ENCODE measurements around the gene MARCHF2.
"Not testable (repeated sequence)": the region's sequence is repeated elsewhere in the genome, so short reads cannot be mapped to it uniquely, and the experiment has no call there.

The MARCHF2 gene, protein sequence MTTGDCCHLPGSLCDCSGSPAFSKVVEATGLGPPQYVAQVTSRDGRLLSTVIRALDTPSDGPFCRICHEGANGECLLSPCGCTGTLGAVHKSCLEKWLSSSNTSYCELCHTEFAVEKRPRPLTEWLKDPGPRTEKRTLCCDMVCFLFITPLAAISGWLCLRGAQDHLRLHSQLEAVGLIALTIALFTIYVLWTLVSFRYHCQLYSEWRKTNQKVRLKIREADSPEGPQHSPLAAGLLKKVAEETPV

DNA sequence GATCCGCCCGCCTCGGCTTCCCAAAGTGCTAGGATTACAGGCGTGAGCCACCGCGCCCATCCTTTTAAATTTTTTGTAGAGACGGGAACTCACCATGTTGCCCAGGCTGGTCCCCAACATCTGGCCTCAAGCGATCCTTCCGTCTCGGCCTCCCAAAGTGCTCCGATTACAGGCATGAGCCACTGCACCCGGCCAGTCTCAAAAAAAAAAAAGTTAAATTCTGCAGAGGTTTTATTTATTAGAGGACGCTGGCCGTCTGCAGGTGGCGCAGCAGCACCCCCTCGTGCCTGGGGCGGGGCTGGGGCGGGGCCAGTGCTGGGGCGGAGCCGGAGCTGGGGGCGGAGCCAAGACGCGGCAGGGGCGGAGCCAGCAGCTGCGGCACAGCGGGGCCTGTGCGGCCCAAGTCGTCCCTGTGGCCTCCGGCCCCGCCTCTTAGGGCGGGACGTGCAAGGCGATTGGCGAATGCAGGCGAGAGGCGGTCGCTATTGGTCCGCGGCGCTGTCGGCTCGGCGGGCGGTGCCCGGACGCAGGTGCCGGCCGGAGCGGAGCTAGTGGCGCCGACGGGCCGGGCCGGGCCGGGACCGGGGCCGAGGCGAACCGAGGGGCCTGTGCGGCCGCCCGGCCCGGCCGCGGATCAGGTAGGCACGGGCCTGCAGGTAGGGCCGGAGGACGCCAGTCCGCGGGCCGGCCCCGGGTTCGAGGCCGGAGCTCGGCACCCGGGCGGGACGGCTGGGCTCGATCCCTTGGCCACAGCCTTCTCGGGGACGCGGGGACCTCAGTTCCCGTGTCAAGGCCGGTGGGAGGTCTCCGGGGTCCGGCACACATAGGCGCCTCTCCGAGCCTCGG is at the start of gene MARCHF2:
MARCHF2 (plus strand) TSS at position 523 of the 846 bp plus-strand sequence. CDS start 8,536 bp downstream, outside the sequence.
- H3K4me3 Mint-ChIP-seq = peak within 1 kb of the TSS; percentile 54
- H3K9me3 Mint-ChIP-seq = no peaks in the 10 kb centered on the region
- DNase-seq (ENCODE audit: low spot score in 2 of 2) = peak; percentile 86 to 93
- no peak within 1 kb of the TSS for H3K27ac Mint-ChIP-seq (ENCODE audit: low read depth)
- H3K36me3 Mint-ChIP-seq (ENCODE audit: insufficient read depth) = peaks cover 3% of the 10 kb centered on the region
- no peaks in the 10 kb centered on the region for H3K27me3 Mint-ChIP-seq
- peak; percentile 100 for ATAC-seq (replicated peaks; ENCODE audit: extremely low read depth, poor library complexity, severe bottlenecking)
- H3K4me1 Mint-ChIP-seq = no peaks in the 10 kb centered on the region

DNA sequence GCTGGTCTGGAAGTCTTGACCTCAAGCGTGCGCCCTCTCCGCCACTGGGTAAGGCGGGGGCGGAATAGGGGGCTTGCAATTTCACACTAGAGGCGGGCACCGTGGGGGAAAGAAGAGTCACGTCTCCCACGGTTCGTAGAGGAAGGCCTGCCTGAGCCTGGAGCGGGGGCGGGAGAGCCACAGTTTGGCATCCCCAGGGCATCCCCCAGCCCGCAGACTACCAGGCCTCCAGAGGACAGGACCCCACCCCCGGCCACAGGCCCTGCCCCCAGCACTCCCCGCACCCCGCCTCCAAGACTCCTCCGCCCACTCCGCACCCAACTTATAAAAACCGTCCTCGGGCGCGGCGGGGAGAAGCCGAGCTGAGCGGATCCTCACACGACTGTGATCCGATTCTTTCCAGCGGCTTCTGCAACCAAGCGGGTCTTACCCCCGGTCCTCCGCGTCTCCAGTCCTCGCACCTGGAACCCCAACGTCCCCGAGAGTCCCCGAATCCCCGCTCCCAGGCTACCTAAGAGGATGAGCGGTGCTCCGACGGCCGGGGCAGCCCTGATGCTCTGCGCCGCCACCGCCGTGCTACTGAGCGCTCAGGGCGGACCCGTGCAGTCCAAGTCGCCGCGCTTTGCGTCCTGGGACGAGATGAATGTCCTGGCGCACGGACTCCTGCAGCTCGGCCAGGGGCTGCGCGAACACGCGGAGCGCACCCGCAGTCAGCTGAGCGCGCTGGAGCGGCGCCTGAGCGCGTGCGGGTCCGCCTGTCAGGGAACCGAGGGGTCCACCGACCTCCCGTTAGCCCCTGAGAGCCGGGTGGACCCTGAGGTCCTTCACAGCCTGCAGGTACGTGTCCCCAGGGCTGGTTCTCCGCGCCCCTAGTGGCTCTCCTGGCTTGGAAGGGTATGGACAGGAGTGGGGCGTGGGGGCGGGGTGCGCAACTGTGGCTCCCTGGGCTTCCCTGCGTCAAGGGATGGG is 49.0 kb upstream of the MARCHF2 start, which contains the start of gene ANGPTL4:
ANGPTL4 (plus strand) TSS at position 353 of the 969 bp plus-strand sequence; CDS start at position 520, 167 bp downstream.
- Mint-ChIP-seq H3K36me3 (ENCODE audit: insufficient read depth) (peaks cover 2% of the 10 kb centered on the region), H3K9me3 (no peaks in the 10 kb centered on the region), H3K4me1 (peaks cover 16% of the 10 kb centered on the region), H3K27ac (ENCODE audit: low read depth) (no peak within 1 kb of the TSS), H3K27me3 (peaks cover 69% of the 10 kb centered on the region), H3K4me3 (peak within 1 kb of the TSS; percentile 72)
- peak; percentile 57 for ATAC-seq (replicated peaks; ENCODE audit: extremely low read depth, poor library complexity, severe bottlenecking)
- no peak for DNase-seq (ENCODE audit: low spot score in 2 of 2)

DNA sequence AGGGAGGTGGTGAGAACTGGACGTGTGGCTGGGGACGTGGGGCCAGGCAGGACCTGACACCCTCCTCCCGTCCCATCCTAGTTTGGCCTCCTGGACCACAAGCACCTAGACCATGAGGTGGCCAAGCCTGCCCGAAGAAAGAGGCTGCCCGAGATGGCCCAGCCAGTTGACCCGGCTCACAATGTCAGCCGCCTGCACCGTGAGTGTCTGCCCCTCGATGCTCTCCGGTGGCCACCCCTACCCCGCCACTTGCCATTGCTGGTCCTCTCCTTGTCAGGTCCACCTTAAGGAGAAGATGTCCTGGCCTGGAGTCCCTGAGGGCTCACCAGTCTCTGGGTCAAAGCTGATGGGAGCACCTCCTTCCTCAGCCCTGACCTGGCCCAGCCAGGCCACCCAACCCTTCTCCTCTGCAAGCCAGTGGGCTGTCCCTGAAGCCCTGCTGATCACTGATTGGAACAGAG is 47.0 kb upstream of the MARCHF2 start:
- Mint-ChIP-seq H3K4me1 (peaks cover 16% of the 10 kb centered on the region), H3K27ac (ENCODE audit: low read depth) (no peak overlapping the region), H3K4me3 (no peak overlapping the region), H3K36me3 (ENCODE audit: insufficient read depth) (peaks cover 4% of the 10 kb centered on the region), H3K27me3 (peaks cover 70% of the 10 kb centered on the region), H3K9me3 (no peaks in the 10 kb centered on the region)
- ATAC-seq (replicated peaks; ENCODE audit: extremely low read depth, poor library complexity, severe bottlenecking) (no peak), DNase-seq (ENCODE audit: low spot score in 2 of 2) (no peak)

- no peak for ATAC-seq (replicated peaks; ENCODE audit: extremely low read depth, poor library complexity, severe bottlenecking)
- no peak for DNase-seq (ENCODE audit: low spot score in 2 of 2)
- Mint-ChIP-seq H3K27me3 (peaks cover 66% of the 10 kb centered on the region), H3K27ac (ENCODE audit: low read depth) (no peak overlapping the region), H3K9me3 (no peaks in the 10 kb centered on the region), H3K4me1 (peaks cover 16% of the 10 kb centered on the region), H3K4me3 (no peak overlapping the region), H3K36me3 (ENCODE audit: insufficient read depth) (peaks cover 4% of the 10 kb centered on the region)
Observed at GRCh38 chr19:8366961-8367326, 46.2 kb upstream of the MARCHF2 start.

DNA sequence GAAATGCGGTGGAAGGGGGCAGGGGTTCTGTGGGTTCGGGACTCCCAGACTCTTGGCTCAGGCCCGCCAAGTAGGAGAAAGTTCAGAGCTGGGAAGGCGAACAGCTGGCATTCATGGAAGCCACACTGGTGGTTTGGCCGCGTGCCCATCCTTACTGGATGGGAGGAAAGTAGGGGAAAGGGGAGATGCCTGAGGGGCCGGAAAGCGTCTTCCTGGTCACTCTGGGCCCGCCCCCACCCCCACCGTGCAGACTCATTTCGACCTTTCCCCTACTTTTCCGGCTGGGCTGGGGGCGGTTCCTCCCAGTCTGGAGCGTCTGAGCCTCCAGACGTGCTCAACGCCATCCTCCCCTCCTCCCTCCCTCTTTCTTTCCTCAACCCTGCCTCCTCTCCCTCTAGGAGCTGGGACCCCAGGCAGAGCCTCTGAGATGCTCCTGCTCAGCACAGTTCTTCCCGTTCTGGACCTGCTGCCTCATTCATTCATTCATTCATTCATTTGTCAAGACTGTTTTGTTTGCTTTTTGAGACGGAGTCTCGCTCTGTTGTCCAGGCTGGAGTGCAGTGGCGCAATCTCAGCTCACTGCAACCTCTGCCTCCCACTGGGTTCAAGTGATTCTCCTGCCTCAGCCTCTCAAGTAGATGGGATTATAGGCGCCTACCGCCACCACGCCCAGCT is 45.6 kb upstream of the MARCHF2 start:
- no peak for DNase-seq (ENCODE audit: low spot score in 2 of 2)
- Mint-ChIP-seq H3K4me3 (no peak overlapping the region), H3K9me3 (no peaks in the 10 kb centered on the region), H3K4me1 (peaks cover 16% of the 10 kb centered on the region), H3K27me3 (peaks cover 61% of the 10 kb centered on the region), H3K36me3 (ENCODE audit: insufficient read depth) (peaks cover 4% of the 10 kb centered on the region), H3K27ac (ENCODE audit: low read depth) (no peak overlapping the region)
- no peak for ATAC-seq (replicated peaks; ENCODE audit: extremely low read depth, poor library complexity, severe bottlenecking)

DNA sequence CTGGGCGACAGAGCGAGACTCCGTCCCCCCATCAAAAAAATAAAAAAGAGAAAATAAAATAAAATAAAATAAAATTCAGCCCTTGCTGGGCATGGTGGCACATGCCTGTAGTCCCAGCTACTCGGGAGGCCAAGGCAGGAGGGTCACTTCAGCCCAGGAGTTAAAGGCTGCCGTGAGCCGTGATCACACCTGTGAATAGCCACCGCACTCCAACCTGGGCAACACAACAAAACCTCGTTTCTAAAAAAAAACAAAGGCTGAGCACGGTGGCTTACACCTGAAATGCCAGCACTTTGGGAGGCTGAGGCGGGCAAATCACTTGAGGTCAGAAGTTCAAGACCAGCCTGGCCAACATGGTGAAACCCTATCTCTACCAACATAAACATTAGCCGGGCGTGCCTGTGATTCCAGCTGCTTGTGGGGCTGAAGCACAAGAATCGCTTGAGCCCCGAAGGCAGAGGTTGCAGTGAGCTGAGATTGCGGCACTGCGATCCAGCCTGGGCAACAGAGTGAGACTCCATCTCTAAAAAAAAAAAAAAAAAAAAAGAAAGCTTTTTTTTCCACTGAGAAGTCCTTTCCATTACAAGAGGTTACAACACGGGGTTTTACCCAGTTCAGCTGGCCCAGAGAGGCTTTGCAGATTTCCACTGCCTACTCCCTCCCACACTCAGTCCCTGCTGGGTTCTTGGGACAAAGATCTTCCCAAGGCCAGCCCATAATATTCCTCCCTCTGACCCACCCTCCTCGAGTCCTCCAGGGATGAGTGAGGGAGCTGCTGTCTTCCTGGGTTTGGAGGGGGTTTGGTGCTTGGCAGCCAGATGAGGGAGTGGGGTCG is 42.7 kb upstream of the MARCHF2 start:
- no peak for DNase-seq (ENCODE audit: low spot score in 2 of 2)
- Mint-ChIP-seq H3K4me1 (peaks cover 4% of the 10 kb centered on the region), H3K9me3 (no peaks in the 10 kb centered on the region), H3K36me3 (ENCODE audit: insufficient read depth) (peaks cover 2% of the 10 kb centered on the region), H3K4me3 (no peak overlapping the region), H3K27ac (ENCODE audit: low read depth) (no peak overlapping the region), H3K27me3 (peaks cover 38% of the 10 kb centered on the region)
- ATAC-seq (replicated peaks; ENCODE audit: extremely low read depth, poor library complexity, severe bottlenecking) = no peak

DNA sequence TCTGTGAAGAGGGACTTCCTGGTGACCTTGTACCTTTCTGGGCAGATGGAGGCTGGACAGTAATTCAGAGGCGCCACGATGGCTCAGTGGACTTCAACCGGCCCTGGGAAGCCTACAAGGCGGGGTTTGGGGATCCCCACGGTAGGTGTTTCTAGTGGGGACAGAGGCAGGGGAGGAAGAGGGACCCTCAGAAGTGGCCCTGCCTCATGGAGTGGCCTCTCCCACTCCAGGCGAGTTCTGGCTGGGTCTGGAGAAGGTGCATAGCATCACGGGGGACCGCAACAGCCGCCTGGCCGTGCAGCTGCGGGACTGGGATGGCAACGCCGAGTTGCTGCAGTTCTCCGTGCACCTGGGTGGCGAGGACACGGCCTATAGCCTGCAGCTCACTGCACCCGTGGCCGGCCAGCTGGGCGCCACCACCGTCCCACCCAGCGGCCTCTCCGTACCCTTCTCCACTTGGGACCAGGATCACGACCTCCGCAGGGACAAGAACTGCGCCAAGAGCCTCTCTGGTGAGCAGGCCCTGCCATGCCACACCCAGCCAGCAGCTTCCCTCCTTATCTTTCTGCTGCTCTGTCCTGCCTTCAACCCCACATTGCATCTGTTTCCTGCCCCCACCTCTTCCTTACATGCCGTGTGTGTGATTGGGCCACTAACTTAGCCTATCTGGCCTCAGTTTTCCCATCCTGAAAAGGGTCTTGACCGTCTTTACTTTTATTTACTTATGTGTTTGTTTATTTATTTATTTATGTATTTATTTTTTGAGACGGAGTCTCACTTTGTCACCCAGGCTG is 41.9 kb upstream of the MARCHF2 start:
- Mint-ChIP-seq H3K9me3 (no peaks in the 10 kb centered on the region), H3K4me3 (no peak overlapping the region), H3K36me3 (ENCODE audit: insufficient read depth) (peaks cover 2% of the 10 kb centered on the region), H3K27me3 (peaks cover 30% of the 10 kb centered on the region), H3K27ac (ENCODE audit: low read depth) (no peak overlapping the region), H3K4me1 (no peaks in the 10 kb centered on the region)
- DNase-seq (ENCODE audit: low spot score in 2 of 2) (no peak), ATAC-seq (replicated peaks; ENCODE audit: extremely low read depth, poor library complexity, severe bottlenecking) (no peak)

DNA sequence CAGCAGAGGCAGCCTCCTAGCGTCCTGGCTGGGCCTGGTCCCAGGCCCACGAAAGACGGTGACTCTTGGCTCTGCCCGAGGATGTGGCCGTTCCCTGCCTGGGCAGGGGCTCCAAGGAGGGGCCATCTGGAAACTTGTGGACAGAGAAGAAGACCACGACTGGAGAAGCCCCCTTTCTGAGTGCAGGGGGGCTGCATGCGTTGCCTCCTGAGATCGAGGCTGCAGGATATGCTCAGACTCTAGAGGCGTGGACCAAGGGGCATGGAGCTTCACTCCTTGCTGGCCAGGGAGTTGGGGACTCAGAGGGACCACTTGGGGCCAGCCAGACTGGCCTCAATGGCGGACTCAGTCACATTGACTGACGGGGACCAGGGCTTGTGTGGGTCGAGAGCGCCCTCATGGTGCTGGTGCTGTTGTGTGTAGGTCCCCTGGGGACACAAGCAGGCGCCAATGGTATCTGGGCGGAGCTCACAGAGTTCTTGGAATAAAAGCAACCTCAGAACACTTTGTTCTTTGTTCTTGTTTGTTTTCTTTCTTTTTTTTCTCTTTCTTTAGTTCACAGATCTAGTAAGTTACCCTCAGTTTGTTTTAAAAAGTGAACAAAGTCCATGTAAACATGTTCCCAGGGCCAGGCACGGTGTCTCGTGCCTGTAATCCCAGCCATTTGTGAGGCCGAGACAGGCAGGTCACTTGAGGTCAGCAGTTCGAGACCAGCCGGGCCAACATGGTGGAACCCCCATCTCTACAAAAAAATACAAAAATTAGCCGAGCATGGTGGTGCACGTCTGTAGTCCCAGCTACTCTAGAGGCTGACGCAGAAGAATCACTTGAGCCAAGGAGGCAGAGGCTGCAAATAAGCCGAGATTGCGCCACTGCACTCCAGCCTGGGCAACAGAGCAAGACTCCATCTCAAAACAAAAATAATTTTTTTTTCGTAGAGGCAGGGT is 39.0 kb upstream of the MARCHF2 start:
- no peak overlapping the region for H3K4me3 Mint-ChIP-seq
- H3K4me1 Mint-ChIP-seq = no peaks in the 10 kb centered on the region
- H3K27me3 Mint-ChIP-seq = peaks cover under 1% of the 10 kb centered on the region
- no peaks in the 10 kb centered on the region for H3K9me3 Mint-ChIP-seq
- no peak overlapping the region for H3K27ac Mint-ChIP-seq (ENCODE audit: low read depth)
- ATAC-seq (replicated peaks; ENCODE audit: extremely low read depth, poor library complexity, severe bottlenecking) = no peak
- peaks cover 2% of the 10 kb centered on the region for H3K36me3 Mint-ChIP-seq (ENCODE audit: insufficient read depth)
- DNase-seq (ENCODE audit: low spot score in 2 of 2) = no peak

GRCh38 chr19:8375766-8376165 is 37.3 kb upstream of the MARCHF2 start:
- not testable (repeated sequence) for H3K4me1 Mint-ChIP-seq; H3K4me3 Mint-ChIP-seq; H3K9me3 Mint-ChIP-seq; DNase-seq (ENCODE audit: low spot score in 2 of 2); H3K36me3 Mint-ChIP-seq (ENCODE audit: insufficient read depth); H3K27me3 Mint-ChIP-seq; H3K27ac Mint-ChIP-seq (ENCODE audit: low read depth); ATAC-seq (replicated peaks; ENCODE audit: extremely low read depth, poor library complexity, severe bottlenecking)

DNA sequence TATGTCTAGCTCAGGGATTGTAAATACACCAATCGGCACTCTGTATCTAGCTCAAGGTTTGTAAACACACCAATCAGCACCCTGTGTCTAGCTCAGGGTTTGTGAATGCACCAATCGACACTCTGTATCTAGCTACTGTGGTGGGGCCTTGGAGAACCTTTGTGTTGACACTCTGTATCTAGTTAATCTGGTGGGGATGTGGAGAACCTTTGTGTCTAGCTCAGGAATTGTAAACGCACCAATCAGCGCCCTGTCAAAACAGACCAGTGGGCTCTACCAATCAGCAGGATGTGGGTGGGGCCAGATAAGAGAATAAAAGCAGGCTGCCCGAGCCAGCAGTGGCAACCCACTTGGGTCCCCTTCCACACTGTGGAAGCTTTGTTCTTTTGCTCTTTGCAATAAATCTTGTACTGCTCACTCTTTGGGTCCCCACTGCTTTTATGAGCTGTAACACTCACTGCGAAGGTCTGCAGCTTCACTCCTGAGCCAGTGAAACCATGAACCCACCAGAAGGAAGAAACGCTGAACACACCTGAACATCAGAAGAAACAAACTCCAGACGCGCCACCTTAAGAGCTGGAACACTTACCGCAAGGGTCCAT is 36.6 kb upstream of the MARCHF2 start:
- ATAC-seq (replicated peaks; ENCODE audit: extremely low read depth, poor library complexity, severe bottlenecking); H3K4me1 Mint-ChIP-seq; H3K27me3 Mint-ChIP-seq; H3K4me3 Mint-ChIP-seq; H3K27ac Mint-ChIP-seq (ENCODE audit: low read depth); H3K36me3 Mint-ChIP-seq (ENCODE audit: insufficient read depth); DNase-seq (ENCODE audit: low spot score in 2 of 2); H3K9me3 Mint-ChIP-seq: not testable (repeated sequence)

Data from central memory CD8-positive, alpha-beta T cell (primary cell).